ENCODE results near the gene ST3GAL4. TPM values are rescaled to one million over a fixed set of nuclear protein-coding genes. Genes with fewer than 3 reads are reported as not detected.

Gene ST3GAL4
- total and polyA plus RNA-seq, 7 experiments from 2014 or later, result 2.7 to 13.4 (median 4.1) TPM

DNA sequence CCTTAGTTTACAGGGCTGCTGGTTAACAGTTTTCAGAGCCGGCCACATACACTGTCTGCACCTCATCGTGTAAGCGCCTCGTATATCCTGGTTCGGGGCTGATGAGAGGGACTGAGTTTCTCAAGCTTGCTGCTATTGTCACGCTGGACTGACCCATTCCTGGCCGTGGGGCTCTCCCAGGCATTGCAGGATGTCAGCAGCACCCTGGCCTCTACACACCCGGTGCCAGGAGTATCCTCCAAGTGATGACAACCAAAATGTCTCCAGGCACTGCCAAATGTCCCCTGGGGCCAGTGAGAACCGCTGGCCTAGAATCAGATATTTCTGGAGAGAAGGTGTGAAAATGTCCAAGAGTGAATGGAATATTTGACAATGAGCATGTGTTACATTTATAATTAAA is 82.8 kb downstream of the ST3GAL4 start:
- no peak overlapping the region for H3K27ac Mint-ChIP-seq
- ATAC-seq (no peak), DNase-seq (no peak)
- POLR2A ChIA-PET, result no interaction called here
- Histone ChIP-seq H3K4me3 (ENCODE audit: low read length) (no peak overlapping the region), H3K27ac (ENCODE audit: low read depth, low read length) (no peak overlapping the region), H3K4me1 (ENCODE audit: control insufficient read depth in 2 of 2, insufficient read depth in 2 of 2, low read length in 2 of 2) (peaks cover 6% of the 10 kb centered on the region in 2 donors), H3K27me3 (ENCODE audit: control insufficient read depth in 2 of 2, insufficient read depth in 2 of 2, low read length in 2 of 2) (no peaks in the 10 kb centered on the region), H3K36me3 (ENCODE audit: control insufficient read depth in 2 of 3, insufficient read depth in 3 of 3, low read length in 3 of 3) (no peaks in the 10 kb centered on the region), H3K9me3 (ENCODE audit: control insufficient read depth in 2 of 3, low read length in 3 of 3) (no peaks in the 10 kb centered on the region)
- no peaks in the 10 kb centered on the region for H3K9me3 Mint-ChIP-seq
- intact Hi-C loops (cut with micrococcal nuclease), result no loop called here
- H3K27me3 Mint-ChIP-seq, result peaks cover 0 to 11% (median 3%) of the 10 kb centered on the region in 5 donors
- H3K36me3 Mint-ChIP-seq, result no peaks in the 10 kb centered on the region
- peaks cover 0 to 5% (median 0%) of the 10 kb centered on the region in 7 donors for H3K4me1 Mint-ChIP-seq
- CTCF ChIA-PET, result no interaction called here
- H3K4me3 Mint-ChIP-seq, result no peak overlapping the region

DNA sequence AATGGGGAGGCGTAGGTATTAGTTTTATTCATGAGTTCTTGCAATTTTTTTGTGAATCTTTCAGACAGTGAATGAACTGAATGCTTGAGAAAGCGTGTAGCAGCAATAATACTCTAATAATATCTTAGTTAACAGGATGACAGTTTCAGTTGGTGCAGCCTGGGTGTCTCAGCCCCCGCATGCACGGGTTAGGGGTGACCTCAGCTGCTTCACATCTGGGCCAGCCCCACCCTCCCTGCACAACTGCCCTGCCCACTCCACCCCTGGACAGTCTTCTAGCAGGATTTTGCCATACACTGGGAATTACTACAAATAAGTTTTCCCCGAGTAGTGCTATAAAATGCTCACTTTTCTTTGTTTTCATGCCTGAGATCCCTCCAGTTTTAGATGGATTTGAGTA is 83.2 kb downstream of the ST3GAL4 start:
- intact Hi-C loops (cut with micrococcal nuclease), result no loop called here
- Mint-ChIP-seq H3K9me3 (no peaks in the 10 kb centered on the region), H3K27me3 (peaks cover 0 to 15% (median 3%) of the 10 kb centered on the region in 5 donors)

DNA sequence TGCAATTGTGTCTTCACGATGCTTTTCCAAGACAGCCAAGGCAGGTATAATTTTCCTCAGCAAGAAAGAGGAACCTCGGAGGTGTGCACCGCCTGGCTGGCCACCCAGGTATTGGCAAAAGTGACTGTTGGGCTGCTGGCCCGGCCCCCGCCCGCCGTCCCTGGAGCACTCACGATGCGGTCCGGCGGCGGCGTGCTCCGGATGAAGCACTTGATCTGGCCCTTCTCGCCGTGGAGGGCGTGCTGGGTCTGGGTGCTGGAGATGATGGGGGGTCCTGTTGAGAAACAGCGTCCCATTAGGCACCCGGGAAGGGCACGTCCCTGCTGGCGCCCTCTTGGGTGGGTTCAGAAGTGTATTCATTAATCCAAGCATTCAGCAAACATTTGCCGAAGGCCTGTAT is 84.8 kb downstream of the ST3GAL4 start:
- Mint-ChIP-seq H3K27me3 (peaks cover 0 to 16% (median 3%) of the 10 kb centered on the region in 5 donors), H3K36me3 (no peaks in the 10 kb centered on the region), H3K4me1 (peaks cover 0 to 5% (median 0%) of the 10 kb centered on the region in 7 donors), H3K4me3 (no peak overlapping the region), H3K27ac (no peak overlapping the region), H3K9me3 (no peaks in the 10 kb centered on the region)
- peaks cover 6% of the 10 kb centered on the region in 2 donors for H3K4me1 ChIP-seq (ENCODE audit: control insufficient read depth in 2 of 2, insufficient read depth in 2 of 2, low read length in 2 of 2)
- no peaks in the 10 kb centered on the region for H3K36me3 ChIP-seq (ENCODE audit: control insufficient read depth in 2 of 3, insufficient read depth in 3 of 3, low read length in 3 of 3)
- intact Hi-C loops (cut with micrococcal nuclease), result loop anchor here (1.0 to 5.0 kb wide), 4 partner anchors 40 to 1052 kb away; no protein-coding TSS in a partner anchor
- ChIA-PET POLR2A (interaction anchor here (0.7 kb wide), 1 partner anchor 40 kb away, joined by 3 read pairs; no protein-coding TSS in a partner anchor), CTCF (interaction anchor here (1.0 to 4.9 kb wide), 5 partner anchors 13 to 905 kb away, joined by 3 to 46 read pairs (median 6); no protein-coding TSS in a partner anchor)
- ATAC-seq (no peak), DNase-seq (no peak)
- H3K4me3 ChIP-seq (ENCODE audit: low read length), result no peak overlapping the region
- no peaks in the 10 kb centered on the region for H3K9me3 ChIP-seq (ENCODE audit: control insufficient read depth in 2 of 3, low read length in 3 of 3)
- no peaks in the 10 kb centered on the region for H3K27me3 ChIP-seq (ENCODE audit: control insufficient read depth in 2 of 2, insufficient read depth in 2 of 2, low read length in 2 of 2)
- no peak overlapping the region for H3K27ac ChIP-seq (ENCODE audit: low read depth, low read length)

More for the DNA sequence above, 83.2 kb downstream of the ST3GAL4 start:
- no peak overlapping the region for H3K4me3 Mint-ChIP-seq
- ChIA-PET CTCF (interaction anchor here (1.1 kb wide), 1 partner anchor 42 kb away, joined by 5 read pairs; no protein-coding TSS in a partner anchor), POLR2A (no interaction called here)
- DNase-seq (no peak), ATAC-seq (no peak)
- H3K9me3 ChIP-seq (ENCODE audit: control insufficient read depth in 2 of 3, low read length in 3 of 3), result no peaks in the 10 kb centered on the region
- H3K36me3 ChIP-seq (ENCODE audit: control insufficient read depth in 2 of 3, insufficient read depth in 3 of 3, low read length in 3 of 3), result no peaks in the 10 kb centered on the region
- no peak overlapping the region for H3K27ac Mint-ChIP-seq
- H3K36me3 Mint-ChIP-seq, result no peaks in the 10 kb centered on the region
- H3K4me1 ChIP-seq (ENCODE audit: control insufficient read depth in 2 of 2, insufficient read depth in 2 of 2, low read length in 2 of 2), result peaks cover 6% of the 10 kb centered on the region in 2 donors
- H3K4me1 Mint-ChIP-seq, result peaks cover 0 to 5% (median 0%) of the 10 kb centered on the region in 7 donors
- no peaks in the 10 kb centered on the region for H3K27me3 ChIP-seq (ENCODE audit: control insufficient read depth in 2 of 2, insufficient read depth in 2 of 2, low read length in 2 of 2)
- no peak overlapping the region for H3K4me3 ChIP-seq (ENCODE audit: low read length)
- no peak overlapping the region for H3K27ac ChIP-seq (ENCODE audit: low read depth, low read length)

DNA sequence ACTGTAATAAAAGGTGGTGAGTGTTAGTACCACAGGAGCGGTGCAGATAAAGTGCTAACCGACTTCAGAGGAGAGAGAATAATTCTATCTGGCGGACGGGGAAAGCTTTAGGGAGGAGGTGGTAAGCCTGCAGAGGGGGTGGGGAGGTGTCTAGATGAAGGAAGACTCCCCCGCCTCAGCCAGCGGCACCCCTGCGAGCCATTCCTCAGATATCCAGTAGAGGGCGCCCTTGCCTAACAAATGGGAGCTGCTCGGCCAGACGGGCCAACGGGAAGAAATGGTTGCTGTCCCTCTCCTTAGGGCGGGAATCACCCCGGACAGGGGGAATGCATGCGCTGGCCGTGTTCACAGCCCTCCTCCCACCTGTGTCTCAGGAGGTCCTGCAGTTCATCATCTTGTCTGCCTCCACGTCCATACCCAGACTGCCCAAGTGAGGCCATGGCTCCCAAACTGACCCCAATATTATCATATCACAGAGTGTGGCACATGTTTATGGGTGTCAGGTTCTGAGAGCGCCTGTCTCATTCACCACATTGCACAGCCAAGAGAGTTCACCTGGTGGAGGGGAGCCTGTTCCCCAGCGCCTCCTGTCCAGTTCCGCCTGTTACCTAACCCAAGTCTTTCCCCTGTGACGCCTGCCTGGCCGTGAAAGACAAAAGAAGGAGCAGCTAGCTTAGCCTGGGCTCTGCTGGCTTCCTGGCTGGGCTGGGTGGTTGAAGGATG is 85.5 kb downstream of the ST3GAL4 start:
- POLR2A ChIA-PET, result interaction anchor here (0.7 kb wide), 1 partner anchor 39 kb away, joined by 3 read pairs; no protein-coding TSS in a partner anchor
- Mint-ChIP-seq H3K4me1 (peaks cover 0 to 5% (median 0%) of the 10 kb centered on the region in 7 donors), H3K27ac (no peak overlapping the region)

DNA sequence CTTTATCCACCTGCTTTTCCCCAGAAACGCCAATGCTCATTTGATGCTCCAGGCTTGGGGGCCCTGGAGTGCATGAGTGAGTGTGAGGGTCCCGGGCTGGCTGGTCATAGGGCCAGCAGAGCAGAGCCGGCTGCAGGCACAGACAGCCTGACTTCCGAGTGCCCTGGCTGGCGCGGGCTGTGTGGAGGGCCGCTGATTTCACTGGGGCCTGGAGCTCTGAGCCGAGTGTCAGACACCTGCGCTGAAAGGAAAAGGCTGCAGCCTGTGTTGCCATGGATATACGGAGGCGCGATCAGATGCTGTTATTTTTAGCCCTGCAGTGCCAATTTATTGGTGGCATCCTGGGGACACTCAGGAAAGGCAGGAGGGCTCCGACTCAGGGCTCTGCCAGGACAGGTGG is 87.6 kb downstream of the ST3GAL4 start:
- Mint-ChIP-seq H3K27ac (no peak overlapping the region), H3K36me3 (no peaks in the 10 kb centered on the region), H3K9me3 (no peaks in the 10 kb centered on the region), H3K4me3 (no peak overlapping the region), H3K4me1 (peaks cover 0 to 5% (median 0%) of the 10 kb centered on the region in 7 donors), H3K27me3 (peaks cover 0 to 16% (median 3%) of the 10 kb centered on the region in 5 donors)
- intact Hi-C loops (cut with micrococcal nuclease), result loop anchor here in 1 of 2 donors (5.0 kb wide), 1 partner anchor 1049 kb away; no protein-coding TSS in a partner anchor
- H3K27ac ChIP-seq (ENCODE audit: low read depth, low read length), result no peak overlapping the region
- DNase-seq, result no peak
- ChIA-PET POLR2A (interaction anchor here (0.5 kb wide), 1 partner anchor 1783 kb away, joined by 3 read pairs; no protein-coding TSS in a partner anchor), CTCF (interaction anchor here (4.9 kb wide), 1 partner anchor 37 kb away, joined by 46 read pairs; no protein-coding TSS in a partner anchor)
- no peak for ATAC-seq
- H3K27me3 ChIP-seq (ENCODE audit: control insufficient read depth in 2 of 2, insufficient read depth in 2 of 2, low read length in 2 of 2), result no peaks in the 10 kb centered on the region
- no peak overlapping the region for H3K4me3 ChIP-seq (ENCODE audit: low read length)
- peaks cover 6% of the 10 kb centered on the region in 2 donors for H3K4me1 ChIP-seq (ENCODE audit: control insufficient read depth in 2 of 2, insufficient read depth in 2 of 2, low read length in 2 of 2)
- H3K36me3 ChIP-seq (ENCODE audit: control insufficient read depth in 2 of 3, insufficient read depth in 3 of 3, low read length in 3 of 3), result no peaks in the 10 kb centered on the region
- H3K9me3 ChIP-seq (ENCODE audit: control insufficient read depth in 2 of 3, low read length in 3 of 3), result no peaks in the 10 kb centered on the region

More for the DNA sequence above, 85.5 kb downstream of the ST3GAL4 start:
- Histone ChIP-seq H3K27ac (ENCODE audit: low read depth, low read length) (no peak overlapping the region), H3K4me3 (ENCODE audit: low read length) (no peak overlapping the region), H3K36me3 (ENCODE audit: control insufficient read depth in 2 of 3, insufficient read depth in 3 of 3, low read length in 3 of 3) (no peaks in the 10 kb centered on the region), H3K4me1 (ENCODE audit: control insufficient read depth in 2 of 2, insufficient read depth in 2 of 2, low read length in 2 of 2) (peaks cover 6% of the 10 kb centered on the region in 2 donors), H3K9me3 (ENCODE audit: control insufficient read depth in 2 of 3, low read length in 3 of 3) (no peaks in the 10 kb centered on the region), H3K27me3 (ENCODE audit: control insufficient read depth in 2 of 2, insufficient read depth in 2 of 2, low read length in 2 of 2) (no peaks in the 10 kb centered on the region)
- Mint-ChIP-seq H3K27me3 (peaks cover 0 to 16% (median 3%) of the 10 kb centered on the region in 5 donors), H3K36me3 (no peaks in the 10 kb centered on the region), H3K9me3 (no peaks in the 10 kb centered on the region), H3K4me3 (no peak overlapping the region)
- ATAC-seq (peak; percentile 72), DNase-seq (peak; percentile 41 to 82 (median 65))
- CTCF ChIA-PET, result interaction anchor here (0.8 to 4.9 kb wide), 6 partner anchors 14 to 905 kb away, joined by 3 to 46 read pairs (median 5); no protein-coding TSS in a partner anchor
- intact Hi-C loops (cut with micrococcal nuclease), result loop anchor here (1.0 to 5.0 kb wide), 4 partner anchors 39 to 1051 kb away; no protein-coding TSS in a partner anchor

DNA sequence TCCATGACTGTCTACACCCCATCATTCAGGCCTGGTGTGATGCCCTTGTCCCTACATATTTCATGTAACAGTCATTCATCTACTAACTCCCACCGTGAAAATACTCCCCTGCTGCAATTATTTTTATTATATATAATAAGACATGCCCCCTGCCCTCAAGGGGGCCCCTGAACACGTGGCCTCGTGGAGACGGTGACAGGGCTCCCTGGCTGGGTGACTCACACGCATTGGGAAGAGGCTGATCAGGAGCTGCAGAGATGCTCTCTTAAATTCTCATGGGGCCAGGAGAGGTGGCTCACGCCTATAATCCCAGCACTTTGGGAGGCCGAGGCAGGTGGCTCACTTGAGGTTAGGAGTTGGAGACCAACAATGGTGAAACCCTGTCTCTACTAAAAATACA is 88.6 kb downstream of the ST3GAL4 start:
- ATAC-seq (no peak), DNase-seq (no peak)
- Histone ChIP-seq H3K27me3 (ENCODE audit: control insufficient read depth in 2 of 2, insufficient read depth in 2 of 2, low read length in 2 of 2) (no peaks in the 10 kb centered on the region), H3K27ac (ENCODE audit: low read depth, low read length) (no peak overlapping the region), H3K36me3 (ENCODE audit: control insufficient read depth in 2 of 3, insufficient read depth in 3 of 3, low read length in 3 of 3) (no peaks in the 10 kb centered on the region), H3K4me3 (ENCODE audit: low read length) (no peak overlapping the region), H3K4me1 (ENCODE audit: control insufficient read depth in 2 of 2, insufficient read depth in 2 of 2, low read length in 2 of 2) (peaks cover 6% of the 10 kb centered on the region in 2 donors), H3K9me3 (ENCODE audit: control insufficient read depth in 2 of 3, low read length in 3 of 3) (no peaks in the 10 kb centered on the region)
- Mint-ChIP-seq H3K9me3 (no peaks in the 10 kb centered on the region), H3K36me3 (no peaks in the 10 kb centered on the region), H3K4me3 (no peak overlapping the region), H3K27me3 (peaks cover 0 to 16% (median 3%) of the 10 kb centered on the region in 5 donors), H3K4me1 (peaks cover 0 to 5% (median 0%) of the 10 kb centered on the region in 7 donors), H3K27ac (no peak overlapping the region)
- ChIA-PET POLR2A (no interaction called here), CTCF (interaction anchor here (4.9 kb wide), 1 partner anchor 36 kb away, joined by 46 read pairs; no protein-coding TSS in a partner anchor)
- intact Hi-C loops (cut with micrococcal nuclease), result loop anchor here in 1 of 2 donors (5.0 kb wide), 1 partner anchor 1048 kb away; no protein-coding TSS in a partner anchor
